Measurements from ENCODE around the gene SYTL3.

SYTL3 gene

GRCh38 chr6:158780246-158780884, 130.5 kb downstream of the SYTL3 start:
- peaks cover 21% of the 10 kb centered on the region for H3K4me1 ChIP-seq (ENCODE audit: control insufficient read depth, insufficient read depth, low read length)
- no peak overlapping the region for H3K4me2 ChIP-seq (ENCODE audit: low read length)
- H3K9me3 ChIP-seq (replicated peaks; ENCODE audit: low read length) = no peaks in the 10 kb centered on the region
- H3K4me3 ChIP-seq (ENCODE audit: low read length) = no peak overlapping the region
- H3K9ac ChIP-seq (ENCODE audit: low read depth, low read length) = no peak overlapping the region
- H3K36me3 ChIP-seq (ENCODE audit: insufficient read depth, low read length) = peaks cover 85% of the 10 kb centered on the region
- H3K27me3 ChIP-seq (ENCODE audit: control insufficient read depth, insufficient read depth, low read length) = no peaks in the 10 kb centered on the region

GRCh38 chr6:158780988-158781691, 131.3 kb downstream of the SYTL3 start:
- Histone ChIP-seq H3K36me3 (ENCODE audit: insufficient read depth, low read length) (peaks cover 83% of the 10 kb centered on the region), H3K4me2 (ENCODE audit: low read length) (no peak overlapping the region), H3K27me3 (ENCODE audit: control insufficient read depth, insufficient read depth, low read length) (no peaks in the 10 kb centered on the region), H3K4me1 (ENCODE audit: control insufficient read depth, insufficient read depth, low read length) (peaks cover 23% of the 10 kb centered on the region), H3K9ac (ENCODE audit: low read depth, low read length) (no peak overlapping the region), H3K4me3 (ENCODE audit: low read length) (no peak overlapping the region), H3K9me3 (replicated peaks; ENCODE audit: low read length) (no peaks in the 10 kb centered on the region)

- no peaks in the 10 kb centered on the region for H3K9me3 ChIP-seq (replicated peaks; ENCODE audit: low read length)
- H3K27me3 ChIP-seq (ENCODE audit: control insufficient read depth, insufficient read depth, low read length) = no peaks in the 10 kb centered on the region
- H3K4me1 ChIP-seq (ENCODE audit: control insufficient read depth, insufficient read depth, low read length) = peaks cover 23% of the 10 kb centered on the region
- H3K4me3 ChIP-seq (ENCODE audit: low read length) = no peak overlapping the region
- peaks cover 87% of the 10 kb centered on the region for H3K36me3 ChIP-seq (ENCODE audit: insufficient read depth, low read length)
- H3K9ac ChIP-seq (ENCODE audit: low read depth, low read length) = no peak overlapping the region
- H3K4me2 ChIP-seq (ENCODE audit: low read length) = no peak overlapping the region
These were observed 132.0 kb downstream of the SYTL3 start for GRCh38 chr6:158781692-158782373.

GRCh38 chr6:158782432-158783166, 132.7 kb downstream of the SYTL3 start:
- Histone ChIP-seq H3K9me3 (replicated peaks; ENCODE audit: low read length) (no peaks in the 10 kb centered on the region), H3K36me3 (ENCODE audit: insufficient read depth, low read length) (peaks cover 87% of the 10 kb centered on the region), H3K4me3 (ENCODE audit: low read length) (no peak overlapping the region), H3K4me1 (ENCODE audit: control insufficient read depth, insufficient read depth, low read length) (peaks cover 23% of the 10 kb centered on the region), H3K9ac (ENCODE audit: low read depth, low read length) (no peak overlapping the region), H3K27me3 (ENCODE audit: control insufficient read depth, insufficient read depth, low read length) (no peaks in the 10 kb centered on the region), H3K4me2 (ENCODE audit: low read length) (no peak overlapping the region)

- Histone ChIP-seq H3K9me3 (replicated peaks; ENCODE audit: low read length) (no peaks in the 10 kb centered on the region), H3K36me3 (ENCODE audit: insufficient read depth, low read length) (peaks cover 87% of the 10 kb centered on the region)
These were observed 133.3 kb downstream of the SYTL3 start for GRCh38 chr6:158783167-158783450.

GRCh38 chr6:158783851-158784250, 134.0 kb downstream of the SYTL3 start:
- H3K9me3 ChIP-seq (replicated peaks; ENCODE audit: low read length) = no peaks in the 10 kb centered on the region
- H3K4me2 ChIP-seq (ENCODE audit: low read length) = no peak overlapping the region
- no peak overlapping the region for H3K9ac ChIP-seq (ENCODE audit: low read depth, low read length)
- no peak overlapping the region for H3K4me3 ChIP-seq (ENCODE audit: low read length)
- peaks cover 15% of the 10 kb centered on the region for H3K4me1 ChIP-seq (ENCODE audit: control insufficient read depth, insufficient read depth, low read length)
- peaks cover 84% of the 10 kb centered on the region for H3K36me3 ChIP-seq (ENCODE audit: insufficient read depth, low read length)
- no peaks in the 10 kb centered on the region for H3K27me3 ChIP-seq (ENCODE audit: control insufficient read depth, insufficient read depth, low read length)

More at GRCh38 chr6:158783167-158783450, 133.3 kb downstream of the SYTL3 start:
- no peak overlapping the region for H3K9ac ChIP-seq (ENCODE audit: low read depth, low read length)
- no peak overlapping the region for H3K4me3 ChIP-seq (ENCODE audit: low read length)
- H3K4me1 ChIP-seq (ENCODE audit: control insufficient read depth, insufficient read depth, low read length) = peaks cover 21% of the 10 kb centered on the region
- no peaks in the 10 kb centered on the region for H3K27me3 ChIP-seq (ENCODE audit: control insufficient read depth, insufficient read depth, low read length)
- H3K4me2 ChIP-seq (ENCODE audit: low read length) = no peak overlapping the region

GRCh38 chr6:158784505-158784904, 134.7 kb downstream of the SYTL3 start:
- Histone ChIP-seq H3K4me1 (ENCODE audit: control insufficient read depth, insufficient read depth, low read length) (peaks cover 15% of the 10 kb centered on the region), H3K4me2 (ENCODE audit: low read length) (no peak overlapping the region), H3K9me3 (replicated peaks; ENCODE audit: low read length) (no peaks in the 10 kb centered on the region), H3K4me3 (ENCODE audit: low read length) (no peak overlapping the region), H3K9ac (ENCODE audit: low read depth, low read length) (no peak overlapping the region), H3K27me3 (ENCODE audit: control insufficient read depth, insufficient read depth, low read length) (no peaks in the 10 kb centered on the region), H3K36me3 (ENCODE audit: insufficient read depth, low read length) (peaks cover 85% of the 10 kb centered on the region)

- no peaks in the 10 kb centered on the region for H3K27me3 ChIP-seq (ENCODE audit: control insufficient read depth, insufficient read depth, low read length)
- H3K4me1 ChIP-seq (ENCODE audit: control insufficient read depth, insufficient read depth, low read length) = peaks cover 15% of the 10 kb centered on the region
- no peaks in the 10 kb centered on the region for H3K9me3 ChIP-seq (replicated peaks; ENCODE audit: low read length)
- no peak overlapping the region for H3K9ac ChIP-seq (ENCODE audit: low read depth, low read length)
- H3K4me3 ChIP-seq (ENCODE audit: low read length) = no peak overlapping the region
- H3K36me3 ChIP-seq (ENCODE audit: insufficient read depth, low read length) = peaks cover 85% of the 10 kb centered on the region
- H3K4me2 ChIP-seq (ENCODE audit: low read length) = no peak overlapping the region
These were observed 135.2 kb downstream of the SYTL3 start for GRCh38 chr6:158785036-158785435.

- Histone ChIP-seq H3K4me2 (ENCODE audit: low read length) (no peak overlapping the region), H3K9me3 (replicated peaks; ENCODE audit: low read length) (no peaks in the 10 kb centered on the region), H3K27me3 (ENCODE audit: control insufficient read depth, insufficient read depth, low read length) (no peaks in the 10 kb centered on the region), H3K4me1 (ENCODE audit: control insufficient read depth, insufficient read depth, low read length) (peaks cover 24% of the 10 kb centered on the region), H3K4me3 (ENCODE audit: low read length) (no peak overlapping the region), H3K9ac (ENCODE audit: low read depth, low read length) (no peak overlapping the region), H3K36me3 (ENCODE audit: insufficient read depth, low read length) (peaks cover 70% of the 10 kb centered on the region)
These were observed 136.9 kb downstream of the SYTL3 start for GRCh38 chr6:158786645-158787304.

- no peaks in the 10 kb centered on the region for H3K27me3 ChIP-seq (ENCODE audit: control insufficient read depth, insufficient read depth, low read length)
- H3K4me2 ChIP-seq (ENCODE audit: low read length) = no peak overlapping the region
- H3K36me3 ChIP-seq (ENCODE audit: insufficient read depth, low read length) = peaks cover 64% of the 10 kb centered on the region
- H3K4me3 ChIP-seq (ENCODE audit: low read length) = no peak overlapping the region
- H3K9me3 ChIP-seq (replicated peaks; ENCODE audit: low read length) = no peaks in the 10 kb centered on the region
- H3K9ac ChIP-seq (ENCODE audit: low read depth, low read length) = no peak overlapping the region
- peaks cover 24% of the 10 kb centered on the region for H3K4me1 ChIP-seq (ENCODE audit: control insufficient read depth, insufficient read depth, low read length)
These were observed 137.5 kb downstream of the SYTL3 start for GRCh38 chr6:158787395-158787794.
